Inflammatory macrophage treated with lipopolysaccharide for 4 hours (primary cell): ENCODE results near the gene LRMDA.
A peak's percentile ranks its signal among the peaks of the same experiment; 100 is the strongest.

Experiments used
- DNase-seq: peaks from one replicate; pipeline ENCODE4 v3.0.0-alpha.2; 2020

LRMDA gene

DNA sequence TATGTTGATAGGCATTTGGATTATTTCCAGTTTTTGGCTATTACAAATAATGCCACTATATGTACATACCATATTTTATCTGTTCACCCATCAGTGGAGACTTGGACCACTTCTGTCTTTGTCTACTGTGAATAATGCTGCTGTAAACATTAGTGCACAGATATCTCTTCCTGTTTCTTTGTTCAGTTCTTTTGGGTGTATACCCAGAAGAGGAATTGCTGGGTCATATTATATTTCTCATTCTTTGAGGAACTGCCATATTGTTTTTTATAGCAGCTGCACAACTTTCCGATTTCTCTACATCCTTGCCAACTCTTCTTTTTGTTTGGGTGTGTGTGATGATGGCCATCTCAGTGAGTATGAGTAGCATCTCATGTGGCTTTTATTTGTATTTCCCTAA, 218.0 kb downstream of the LRMDA start:
- peak; percentile 18 for DNase-seq

DNA sequence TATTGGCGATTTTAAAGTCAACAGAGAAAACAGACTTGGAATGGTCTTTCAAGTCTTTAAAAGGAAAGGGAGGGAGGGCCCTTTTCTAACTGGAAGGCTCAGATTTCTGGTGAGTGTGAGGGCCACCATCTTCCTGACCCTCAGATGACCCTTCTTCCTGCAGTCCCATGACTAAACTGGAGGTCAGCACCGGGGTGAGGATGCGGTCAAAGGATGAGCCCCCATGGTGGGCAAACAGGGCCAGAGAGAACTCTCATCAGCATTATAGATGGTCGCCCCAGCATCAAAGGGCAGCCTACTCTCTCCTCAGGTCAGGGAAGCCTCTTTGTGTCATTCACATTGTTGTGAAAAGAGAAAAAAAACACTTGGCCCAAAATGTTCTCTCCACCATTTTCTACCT, 219.2 kb downstream of the LRMDA start:
- DNase-seq = no peak

DNA sequence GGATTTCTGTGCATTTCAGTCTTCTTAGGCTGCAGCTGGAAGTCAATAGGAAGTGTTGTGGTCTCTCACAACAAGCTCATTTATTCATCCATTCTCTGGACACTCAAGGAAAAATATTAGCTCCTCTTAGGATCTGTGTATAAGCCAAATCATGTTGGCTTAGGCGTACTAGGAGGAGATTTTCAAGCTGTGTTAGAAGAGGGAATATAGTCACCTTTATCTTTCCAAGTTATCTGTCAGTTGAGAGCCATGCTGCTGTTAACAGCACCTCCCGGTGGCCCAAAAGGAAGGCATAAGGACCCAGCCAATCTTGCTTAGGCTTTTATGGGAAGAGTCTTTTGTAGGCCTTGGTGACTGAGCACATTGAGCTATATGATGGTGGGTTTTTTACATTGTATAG, 220.0 kb downstream of the LRMDA start:
- DNase-seq = peak; percentile 10

DNA sequence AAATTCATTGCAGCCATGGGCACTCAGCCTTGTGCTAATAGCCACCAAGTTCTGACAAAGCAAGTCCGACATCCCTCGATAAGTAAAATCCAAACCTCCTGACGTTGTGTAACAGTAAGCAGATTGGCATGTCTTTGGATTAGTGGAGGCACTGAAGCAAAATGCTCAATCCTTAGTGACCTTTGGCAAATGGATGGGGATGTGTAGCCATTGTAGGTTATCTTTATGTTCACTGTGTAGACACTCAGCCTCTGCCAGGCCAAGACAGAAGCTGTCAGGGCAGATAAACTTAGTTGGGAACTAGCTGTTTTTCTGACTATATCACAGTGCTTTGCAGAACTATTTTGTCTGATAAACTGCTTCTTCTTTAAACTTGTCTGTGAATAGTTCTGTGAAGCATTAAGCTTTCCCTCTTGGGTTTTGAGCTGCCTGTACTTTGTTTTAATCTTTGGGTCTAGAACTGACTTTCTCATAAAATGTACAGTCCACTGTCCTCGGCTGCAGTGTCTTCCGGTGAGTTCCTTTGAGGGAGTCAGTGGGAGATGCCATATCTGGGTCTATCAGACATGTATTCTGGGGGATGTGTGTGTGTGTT, 220.8 kb downstream of the LRMDA start:
- no peak for DNase-seq

DNA sequence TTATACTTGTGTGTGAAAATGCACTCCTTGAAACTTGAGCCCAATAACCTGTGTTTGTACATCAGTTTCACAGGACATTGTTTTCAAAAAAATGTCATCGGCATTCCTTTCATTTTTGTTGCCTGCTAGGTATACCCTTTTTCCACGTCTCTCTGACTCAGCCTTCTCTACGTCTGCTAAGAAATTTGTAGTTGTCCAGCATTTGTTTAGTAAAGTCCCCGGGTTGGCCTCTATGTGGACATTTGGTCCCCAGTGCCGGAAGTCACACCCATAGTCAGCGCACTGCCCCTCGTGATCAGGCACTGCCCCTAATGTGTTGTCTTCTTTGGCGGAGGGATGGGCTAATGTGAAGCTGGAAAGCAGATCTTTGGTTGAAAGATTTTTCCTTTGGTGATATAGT, 222.3 kb downstream of the LRMDA start:
- DNase-seq = no peak

DNA sequence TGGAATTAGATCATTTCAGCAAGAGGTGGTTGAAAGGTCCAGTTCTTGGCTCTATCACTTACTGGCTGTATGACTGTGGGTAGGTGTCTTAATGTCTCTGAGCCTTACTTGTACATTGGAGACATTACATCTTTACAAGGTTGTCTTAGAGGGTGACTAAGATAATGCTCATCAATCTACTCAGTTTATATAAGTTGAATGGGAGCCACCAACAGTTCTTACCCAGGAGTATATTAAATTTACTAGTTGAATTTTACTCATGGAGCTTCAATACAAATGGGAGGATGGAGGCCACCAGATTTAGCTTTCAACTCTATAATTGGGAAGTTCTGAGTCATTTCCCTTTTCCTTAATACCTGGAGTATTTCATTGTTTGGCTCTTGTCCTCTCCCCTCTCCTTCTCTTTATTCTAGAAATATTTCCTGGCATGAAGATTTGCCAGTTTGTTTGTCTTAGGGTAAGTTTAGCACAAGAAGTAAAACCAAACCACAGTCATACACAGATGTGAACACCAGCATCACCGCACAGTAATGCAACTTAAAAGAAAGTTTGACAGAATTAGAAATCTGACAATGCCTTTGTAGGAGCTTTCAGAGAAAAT, 222.8 kb downstream of the LRMDA start:
- no peak for DNase-seq

DNA sequence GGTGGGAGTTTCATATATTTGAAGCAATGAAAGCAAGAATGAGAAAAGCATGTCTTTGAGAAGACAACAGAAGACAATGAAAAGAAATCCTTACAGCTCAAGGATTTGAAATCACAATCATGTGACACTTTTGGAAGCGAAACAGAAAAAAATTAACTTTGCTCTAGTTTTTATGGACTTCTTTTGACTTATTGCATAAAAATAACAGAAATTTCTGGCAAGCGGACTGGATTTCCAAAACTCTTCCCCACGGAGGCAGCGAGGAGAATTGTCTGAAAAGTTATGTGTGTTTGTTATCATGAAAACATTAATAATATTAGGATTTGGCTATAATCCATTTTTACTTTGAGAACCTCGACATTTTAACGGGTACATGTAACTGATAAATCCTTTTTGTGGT, 223.3 kb downstream of the LRMDA start:
- no peak for DNase-seq

DNA sequence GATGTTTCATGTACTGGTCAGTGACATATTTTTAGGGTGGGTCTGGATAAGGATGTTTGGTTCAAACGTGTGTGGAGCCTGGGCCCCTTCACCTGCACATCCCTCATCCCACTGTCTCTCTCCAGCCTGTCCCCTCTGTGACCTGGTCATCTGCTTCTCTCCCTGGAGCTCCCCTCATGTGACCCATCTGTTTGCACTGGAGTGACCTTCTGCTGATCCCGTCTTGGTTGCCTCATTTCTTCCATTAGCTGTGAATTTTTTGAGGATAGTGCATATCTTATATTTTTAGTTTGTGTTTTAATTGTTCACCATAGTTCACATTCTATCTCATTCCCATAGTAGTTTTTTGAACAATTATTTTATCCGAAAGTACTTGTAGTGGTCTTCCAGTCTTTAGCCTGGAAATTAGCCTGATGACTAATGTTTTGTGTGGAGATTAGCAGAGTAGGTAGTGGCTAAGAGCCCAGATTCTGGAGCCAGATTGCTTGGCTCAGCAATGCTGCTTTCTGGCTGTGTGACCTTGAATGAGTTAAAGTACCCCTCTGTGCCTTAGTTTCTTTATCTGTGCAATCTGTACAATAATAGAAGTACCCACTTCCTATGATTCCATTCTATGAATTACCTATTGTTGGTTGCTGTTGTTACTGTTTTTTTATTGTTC, 224.5 kb downstream of the LRMDA start:
- DNase-seq = no peak

DNA sequence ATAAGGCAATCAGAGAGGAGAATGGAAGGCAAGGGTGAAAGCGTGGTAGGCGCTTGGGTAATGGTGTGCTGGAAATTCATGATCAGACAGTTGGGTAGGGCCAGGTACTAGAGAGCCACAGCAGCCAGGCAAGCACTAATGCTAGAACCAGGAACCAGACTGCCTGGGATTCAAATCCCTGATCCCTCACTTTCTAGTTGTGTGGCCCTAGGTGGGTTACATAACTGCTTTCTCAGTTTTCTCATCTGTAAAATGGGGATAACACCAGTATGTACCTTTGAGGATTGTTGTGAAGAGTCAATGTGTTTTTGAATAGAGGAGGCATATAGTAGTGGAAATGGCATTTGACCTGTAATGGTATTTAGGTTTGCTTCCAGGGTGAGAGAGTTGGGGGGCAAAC, 225.9 kb downstream of the LRMDA start:
- no peak for DNase-seq

DNA sequence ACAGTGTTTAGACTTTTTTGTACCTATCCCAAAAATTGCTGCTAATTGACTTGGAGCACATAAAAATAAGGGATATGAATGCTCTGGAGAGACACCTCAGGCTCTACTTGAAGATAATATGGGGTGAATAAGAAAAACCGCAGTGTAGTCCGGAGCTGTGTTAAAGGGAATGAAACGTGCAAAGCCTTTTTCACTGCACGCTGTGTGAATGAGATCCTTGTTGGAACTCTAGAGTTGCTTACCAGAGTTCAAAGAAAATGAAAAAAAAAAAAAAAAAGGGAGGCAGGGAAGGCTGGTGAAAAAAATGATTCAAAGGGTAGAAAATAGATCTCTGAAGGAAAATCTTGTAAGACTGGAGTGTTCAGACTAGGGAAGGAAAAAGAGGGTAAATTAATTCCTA, 226.6 kb downstream of the LRMDA start:
- DNase-seq = no peak

DNA sequence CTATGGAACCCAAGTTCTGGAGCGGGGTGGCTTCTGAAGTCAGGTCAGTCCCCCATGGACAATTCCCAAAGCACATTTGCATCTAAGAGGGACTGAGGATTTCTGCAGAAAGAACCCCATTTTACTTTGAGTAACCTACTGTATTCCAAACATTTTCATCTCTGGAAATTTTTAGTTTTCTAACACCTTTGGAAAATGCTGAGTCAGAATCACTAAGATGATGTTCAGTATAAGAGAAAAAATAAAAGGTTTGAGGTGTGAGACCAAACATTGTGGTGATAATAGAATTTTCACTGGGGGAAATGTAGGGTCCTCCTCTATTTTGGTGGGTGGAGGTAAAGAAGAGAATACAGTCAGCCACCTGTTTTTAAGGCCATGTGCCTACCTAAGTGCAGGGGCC, 227.1 kb downstream of the LRMDA start:
- DNase-seq = no peak

DNA sequence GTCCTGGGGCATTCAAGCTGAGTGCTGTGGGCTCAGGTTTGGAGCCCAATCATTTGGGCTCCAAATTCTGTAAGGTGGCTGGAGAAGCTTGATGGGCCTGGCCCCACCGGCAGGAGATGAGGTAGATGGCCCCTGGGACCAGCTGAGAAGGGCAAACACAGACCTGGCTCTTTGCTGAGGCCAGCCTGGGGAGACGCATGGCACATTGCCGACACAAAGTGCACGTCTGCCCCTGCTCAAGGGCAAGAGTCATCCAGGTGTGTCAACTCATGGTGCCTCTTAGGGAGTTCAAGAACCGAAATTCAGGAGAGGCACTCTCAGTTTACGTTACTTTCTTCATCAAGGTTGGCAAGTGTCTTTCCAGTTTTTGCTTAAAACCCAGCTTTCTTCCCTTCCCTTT, 227.5 kb downstream of the LRMDA start:
- DNase-seq = no peak

DNA sequence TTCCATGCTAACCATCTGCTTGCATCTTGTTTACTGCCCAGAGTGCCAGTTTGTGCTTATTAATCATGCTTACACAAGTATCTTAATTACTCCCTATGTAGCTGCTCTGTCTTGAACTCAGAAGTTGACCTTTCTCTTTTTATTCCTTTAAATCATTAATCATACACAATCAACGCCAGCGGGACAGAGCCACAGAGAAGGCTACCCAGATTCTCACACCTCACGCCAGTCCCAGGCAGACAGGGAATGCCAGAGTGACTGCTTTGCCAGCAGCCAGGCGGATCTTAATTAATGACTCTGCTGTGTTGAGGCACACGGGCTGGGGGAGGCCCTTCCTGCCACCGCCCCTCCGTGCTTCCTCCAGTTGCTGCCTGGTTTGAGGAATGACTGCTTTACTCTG, 229.4 kb downstream of the LRMDA start:
- no peak for DNase-seq

DNA sequence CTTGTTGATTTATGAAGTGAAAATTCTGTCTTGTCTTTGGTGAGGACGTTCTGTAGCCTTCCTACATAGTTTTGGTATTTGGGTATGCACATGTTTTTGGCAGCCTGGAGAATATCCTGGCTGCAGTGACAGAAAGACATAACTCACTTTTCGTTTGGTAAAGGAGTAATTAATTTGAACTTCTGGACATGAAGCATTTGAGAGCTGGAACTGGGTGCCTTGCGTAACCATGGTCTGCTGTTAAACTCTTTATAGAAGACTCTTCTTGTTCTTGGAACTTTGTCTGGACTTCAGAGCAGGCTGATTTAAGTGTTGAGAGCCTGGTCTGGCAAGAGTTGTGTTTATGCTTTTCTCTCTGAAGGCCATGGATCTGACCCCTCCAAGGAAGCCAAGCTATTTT, 231.3 kb downstream of the LRMDA start:
- no peak for DNase-seq

DNA sequence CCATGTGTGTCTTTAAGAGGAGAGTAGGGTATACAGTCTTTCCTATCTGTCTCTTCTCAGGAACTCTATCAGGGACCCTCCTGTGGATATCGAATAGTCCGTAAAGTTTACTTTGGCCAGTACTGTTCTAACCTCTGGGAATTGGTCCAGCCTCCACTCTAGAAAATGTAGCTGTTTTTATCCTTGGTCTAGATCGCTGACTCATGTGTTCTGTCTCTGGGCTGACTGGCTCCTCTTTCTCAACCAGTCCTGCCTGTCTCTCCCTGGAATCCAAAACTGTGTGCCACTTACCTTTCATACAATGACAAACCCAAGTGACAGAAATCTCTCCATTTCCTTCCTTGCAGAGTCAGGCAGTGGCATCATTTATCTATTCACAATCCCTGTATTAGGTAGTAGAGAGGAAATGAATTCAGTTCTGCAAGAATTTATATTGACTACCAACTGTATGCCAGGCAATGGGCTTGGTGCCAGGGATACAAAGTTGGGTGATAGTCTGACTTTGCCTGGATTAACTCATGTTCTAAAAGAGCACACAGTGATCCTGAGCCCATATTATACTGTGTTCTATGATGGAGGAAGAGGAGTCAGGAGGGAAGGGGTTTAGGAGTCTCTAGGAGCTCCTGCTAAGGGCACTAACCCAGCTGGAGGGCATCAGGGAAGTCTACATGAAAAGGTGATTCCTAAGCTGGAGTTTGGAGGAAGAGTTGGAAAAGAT, 232.7 kb downstream of the LRMDA start:
- no peak for DNase-seq

DNA sequence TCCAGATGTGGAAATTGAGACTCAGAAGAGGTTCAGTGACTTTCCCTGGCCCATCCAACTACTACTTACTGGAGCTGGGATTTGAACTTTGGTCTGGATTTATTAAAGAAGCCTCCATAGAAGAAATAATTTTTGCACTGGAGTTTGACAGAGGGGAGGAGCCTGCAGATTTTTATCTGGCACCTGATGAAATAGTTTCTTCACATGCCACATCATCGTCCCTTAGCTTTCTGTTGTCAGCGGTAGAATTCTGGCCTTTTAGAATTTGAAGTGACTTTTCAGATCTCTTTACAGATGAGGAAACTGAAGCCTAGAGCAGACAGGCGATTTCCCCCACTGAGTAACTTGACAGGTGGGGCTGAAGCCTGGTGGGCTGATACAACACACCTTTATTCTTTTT, 233.5 kb downstream of the LRMDA start:
- DNase-seq = no peak

DNA sequence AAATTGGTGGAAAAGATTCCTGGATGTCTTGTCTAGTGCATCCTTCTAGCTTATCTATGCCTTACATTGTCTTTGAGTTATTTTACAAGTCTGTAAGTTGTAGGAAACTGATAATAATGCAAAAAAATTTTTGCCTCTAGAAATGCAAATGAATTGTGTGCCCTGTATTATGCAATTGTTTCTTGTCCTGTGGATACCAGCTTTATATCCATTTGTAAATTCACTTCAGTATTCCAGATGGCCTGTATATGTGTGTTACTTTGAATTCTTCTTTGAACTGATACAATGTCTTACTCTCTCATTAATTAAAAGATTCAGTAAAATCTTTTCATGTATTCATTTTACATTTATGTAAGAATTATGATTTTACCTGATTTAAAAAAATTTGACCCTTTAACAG, 234.3 kb downstream of the LRMDA start:
- no peak for DNase-seq

DNA sequence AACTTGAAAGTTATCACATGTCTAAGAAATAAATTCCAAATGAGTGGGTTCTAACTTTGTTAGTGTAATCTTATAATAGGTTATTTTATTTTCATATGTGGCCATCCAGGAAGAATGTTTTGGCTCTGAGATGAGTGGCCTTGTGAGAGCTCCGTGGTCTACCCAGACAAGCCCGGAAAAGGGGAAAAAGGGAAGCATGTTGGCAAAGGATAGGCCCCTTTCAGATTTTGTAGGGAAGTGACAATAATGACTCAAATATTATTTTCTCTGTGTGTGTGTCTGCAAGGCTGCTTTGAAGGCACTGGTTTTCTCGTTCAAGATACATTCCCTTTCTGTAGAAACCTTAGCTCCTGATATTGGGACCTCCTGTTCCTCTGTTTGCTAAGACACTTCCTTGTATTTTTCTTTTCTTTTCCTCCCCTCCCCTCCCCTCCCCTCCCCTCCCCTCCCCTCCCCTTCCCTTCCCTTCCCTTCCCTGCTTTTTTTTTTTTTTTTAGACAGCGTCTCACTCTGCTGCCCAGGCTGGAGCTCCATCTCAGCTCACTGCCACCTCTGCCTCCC, 240.8 kb downstream of the LRMDA start:
- DNase-seq = peak; percentile 39

DNA sequence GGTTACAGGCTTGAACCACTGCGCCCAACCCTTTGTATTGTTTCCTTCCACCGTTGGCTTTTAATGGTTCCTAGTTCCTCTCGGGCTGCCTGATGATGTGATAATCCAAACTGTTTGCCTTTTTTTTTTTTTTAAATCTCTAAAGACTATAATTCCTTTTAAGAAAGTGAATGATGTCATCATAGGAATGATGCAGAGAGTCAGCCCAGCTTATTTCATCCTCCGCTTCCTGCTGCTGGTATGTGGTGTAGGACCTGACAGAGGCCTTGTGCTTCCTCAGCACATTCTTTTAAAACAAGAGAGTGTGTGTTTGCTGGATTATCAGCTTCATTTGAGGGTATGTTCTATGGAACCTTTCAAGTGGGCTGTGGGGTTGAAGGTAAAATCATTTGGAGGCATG, 241.4 kb downstream of the LRMDA start:
- DNase-seq = peak; percentile 33

DNA sequence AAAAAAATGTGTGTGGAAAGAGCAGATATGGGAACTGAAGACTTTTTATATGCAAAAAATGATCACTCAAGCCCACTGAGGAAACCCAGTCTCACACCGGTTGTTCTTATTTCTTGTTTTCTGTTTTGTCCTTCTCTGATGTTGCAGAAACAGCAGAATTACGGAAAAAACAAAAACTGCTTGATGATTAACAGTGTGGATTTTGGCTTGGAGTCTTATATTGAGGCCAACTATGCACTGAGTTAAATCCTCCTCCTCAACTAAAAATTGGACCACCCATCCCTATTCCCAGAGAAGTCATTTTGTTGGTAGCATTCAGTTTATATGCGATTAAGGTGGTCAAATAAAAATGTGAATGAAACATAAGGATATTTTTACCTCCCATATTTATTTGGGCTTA, 246.1 kb downstream of the LRMDA start:
- no peak for DNase-seq

DNA sequence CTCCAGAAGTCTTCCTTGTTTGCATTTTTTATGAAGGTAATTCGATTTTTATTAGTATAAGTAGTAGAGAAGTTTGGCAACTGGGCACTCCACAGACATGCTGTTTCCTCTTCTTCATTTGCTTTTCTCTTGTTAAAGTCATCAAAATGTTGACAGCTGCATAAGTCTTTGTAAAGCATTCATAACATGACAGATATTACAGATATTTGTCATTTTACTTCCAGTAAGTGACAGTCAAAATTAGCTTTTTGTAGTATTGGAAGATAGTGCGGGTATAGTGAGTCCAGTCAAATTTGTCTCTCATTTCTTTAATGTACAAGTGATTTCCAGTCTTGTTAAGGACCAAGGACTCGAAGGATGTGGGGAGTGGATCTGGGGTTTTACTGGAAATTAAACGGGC, 247.1 kb downstream of the LRMDA start:
- DNase-seq = no peak

DNA sequence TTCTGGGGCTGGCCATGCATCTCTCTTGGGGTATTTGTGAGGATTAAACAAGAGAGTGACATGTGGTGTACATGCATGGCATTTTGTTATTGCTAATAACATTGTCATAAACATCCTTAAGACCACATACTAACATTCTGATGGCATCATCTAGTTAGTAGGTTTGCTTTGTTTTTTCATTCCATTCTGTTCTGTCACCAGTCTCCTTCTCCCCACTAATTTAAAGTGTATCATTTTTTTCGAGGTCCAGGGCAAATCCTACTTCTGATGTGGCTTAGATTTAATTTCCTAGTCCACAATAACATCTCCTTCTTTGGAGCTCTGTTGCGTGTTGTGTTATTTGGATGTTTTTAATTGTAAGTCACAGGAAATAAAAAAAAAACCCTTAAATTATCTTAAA, 248.1 kb downstream of the LRMDA start:
- DNase-seq = no peak

DNA sequence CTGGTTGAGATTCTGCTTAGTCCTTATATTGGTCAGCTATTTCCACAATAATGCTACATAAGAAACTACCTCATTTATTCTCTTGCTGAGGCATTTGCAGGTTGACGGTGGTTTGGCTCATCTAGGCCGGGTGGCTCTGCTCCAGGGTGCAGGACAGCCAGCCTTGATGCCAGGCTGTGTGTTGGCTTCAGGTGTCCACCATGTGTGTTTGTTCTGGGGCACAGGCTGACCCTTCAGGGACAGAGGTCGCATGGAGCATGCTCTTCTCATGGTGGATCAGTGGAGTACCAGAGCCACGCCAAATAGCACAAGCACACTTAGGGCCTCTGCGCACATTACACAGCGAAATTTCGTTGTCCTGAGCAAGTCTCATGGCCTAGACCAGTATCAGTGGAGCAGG, 249.9 kb downstream of the LRMDA start:
- DNase-seq = no peak
